ENCODE results near the gene MCU.

Gene MCU

DNA sequence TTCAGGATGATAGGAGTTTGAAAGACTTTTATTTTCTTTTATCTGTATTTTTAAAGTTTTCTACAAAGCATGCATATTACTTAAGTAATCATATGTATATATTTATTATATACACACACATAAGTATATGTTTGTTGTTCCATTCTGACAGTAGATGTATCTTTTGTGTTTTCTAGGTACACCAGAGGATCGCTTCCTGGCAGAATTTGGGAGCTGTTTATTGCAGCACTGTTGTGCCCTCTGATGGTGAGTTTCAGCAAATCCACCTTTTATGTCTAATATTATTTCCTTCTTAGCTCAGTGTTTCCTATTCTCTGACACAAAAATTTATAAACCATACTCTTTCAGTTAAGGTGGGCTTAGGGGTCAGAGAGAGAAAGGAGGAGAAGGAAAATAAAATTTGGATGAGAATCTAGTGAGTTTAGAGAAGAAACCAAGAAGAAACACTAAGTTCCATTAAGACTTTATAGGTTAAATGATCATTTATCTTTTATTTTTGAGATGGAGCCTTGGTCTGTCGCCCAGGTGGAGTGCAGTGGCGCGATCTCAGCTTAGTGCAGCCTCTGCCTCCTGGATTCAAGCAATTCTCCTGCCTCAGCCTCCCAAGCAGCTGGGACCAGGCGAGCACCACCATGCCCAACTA, 142.4 kb downstream of the MCU start:
- no peak for DNase-seq (ENCODE audit: low read depth in 2 of 3, low spot score in 2 of 3)

DNA sequence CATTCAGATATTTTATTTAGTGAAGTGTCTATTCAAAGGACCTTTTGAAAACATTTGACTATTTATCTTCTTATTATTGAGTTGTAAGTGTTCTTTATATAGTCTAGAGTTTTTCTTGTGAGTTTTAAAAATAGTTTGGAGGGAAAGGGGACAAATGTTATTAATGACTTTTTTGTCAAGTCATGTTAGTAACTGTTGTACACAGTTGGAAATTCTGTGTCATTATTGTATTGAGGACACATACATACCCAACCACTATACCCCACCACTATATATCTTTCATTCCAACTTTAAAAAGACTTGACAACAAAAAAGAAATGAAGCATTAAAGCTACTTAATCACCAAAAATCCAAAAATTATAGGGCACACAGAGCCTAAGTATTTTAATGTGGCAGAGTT, 148.4 kb downstream of the MCU start:
- DNase-seq (ENCODE audit: low read depth in 2 of 3, low spot score in 2 of 3) = no peak

DNA sequence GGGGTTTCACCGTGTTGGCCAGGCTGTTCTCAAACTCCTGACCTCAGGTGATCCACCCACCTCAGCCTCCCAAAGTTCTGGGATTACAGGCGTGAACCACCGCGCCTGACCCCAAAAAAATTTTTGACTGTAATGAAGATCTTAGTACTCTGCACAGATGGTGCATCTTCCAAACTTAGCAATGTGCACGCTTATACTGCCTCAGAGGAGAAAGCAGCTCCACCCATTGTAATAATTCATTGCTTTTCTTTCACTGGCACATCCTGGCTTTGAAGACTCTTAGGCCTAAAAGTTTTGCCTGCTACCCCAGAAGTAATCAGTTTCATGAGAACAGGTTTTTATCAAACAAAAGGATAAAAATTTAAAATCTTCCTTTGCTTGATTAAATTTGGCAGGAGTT, 149.5 kb downstream of the MCU start:
- DNase-seq (ENCODE audit: low read depth in 2 of 3, low spot score in 2 of 3) = no peak

DNA sequence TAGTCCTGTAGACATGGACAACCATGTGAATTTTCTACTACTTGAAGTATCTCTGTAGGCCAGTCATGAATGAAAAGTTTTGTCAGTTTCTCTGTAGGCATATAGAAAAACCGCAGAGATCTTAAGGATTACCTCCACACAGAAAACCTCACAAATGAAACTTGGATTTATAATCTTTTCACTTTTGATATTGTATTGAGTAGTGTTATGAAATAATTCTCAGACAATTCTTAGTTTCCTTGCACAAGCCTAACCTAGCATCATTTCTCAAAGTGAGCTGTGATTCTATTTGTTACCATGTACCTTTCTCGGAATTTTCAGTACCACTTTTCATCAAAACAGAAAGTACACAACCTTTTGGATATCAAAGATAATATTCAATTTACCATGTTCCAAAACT, 150.2 kb downstream of the MCU start:
- DNase-seq (ENCODE audit: low read depth in 2 of 3, low spot score in 2 of 3) = no peak

DNA sequence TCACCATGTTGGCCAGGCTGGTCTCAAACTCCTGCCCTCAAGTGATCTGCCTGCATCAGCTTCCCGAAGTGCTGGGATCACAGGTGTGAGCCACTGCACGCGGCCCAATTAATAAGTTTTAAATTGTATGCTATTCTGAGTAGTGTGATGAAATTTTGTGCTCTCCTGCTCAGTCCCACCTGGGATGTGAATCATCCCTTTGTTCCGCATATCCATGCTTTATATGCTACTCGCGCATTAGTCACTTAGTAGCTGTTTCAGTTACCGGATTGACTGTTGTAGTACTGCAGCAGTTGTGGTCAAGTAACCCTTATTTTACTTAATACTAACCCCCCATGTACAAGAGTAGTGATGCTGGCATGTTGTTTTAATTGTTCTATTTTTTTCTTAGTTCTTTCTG, 154.3 kb downstream of the MCU start:
- DNase-seq (ENCODE audit: low read depth in 2 of 3, low spot score in 2 of 3) = no peak

DNA sequence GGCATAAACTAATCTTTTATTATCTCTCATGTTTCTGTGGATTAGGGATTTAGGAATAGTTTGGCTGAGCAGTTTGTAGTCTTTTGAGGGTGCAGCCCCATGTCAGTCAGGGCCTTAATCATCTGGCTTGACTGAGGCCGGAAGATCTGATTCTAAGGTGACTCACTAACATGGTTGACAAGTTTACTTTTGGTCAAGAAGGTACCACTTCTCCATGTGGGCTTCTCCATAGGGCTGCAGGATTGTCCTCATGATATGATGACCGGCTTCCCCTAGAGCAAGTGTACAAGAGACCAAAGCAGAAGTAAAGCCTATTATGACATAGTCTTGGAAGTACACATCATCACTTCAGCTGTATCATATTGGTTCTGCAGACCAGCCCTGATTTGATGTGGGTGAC, 155.7 kb downstream of the MCU start:
- no peak for DNase-seq (ENCODE audit: low read depth in 2 of 3, low spot score in 2 of 3)

DNA sequence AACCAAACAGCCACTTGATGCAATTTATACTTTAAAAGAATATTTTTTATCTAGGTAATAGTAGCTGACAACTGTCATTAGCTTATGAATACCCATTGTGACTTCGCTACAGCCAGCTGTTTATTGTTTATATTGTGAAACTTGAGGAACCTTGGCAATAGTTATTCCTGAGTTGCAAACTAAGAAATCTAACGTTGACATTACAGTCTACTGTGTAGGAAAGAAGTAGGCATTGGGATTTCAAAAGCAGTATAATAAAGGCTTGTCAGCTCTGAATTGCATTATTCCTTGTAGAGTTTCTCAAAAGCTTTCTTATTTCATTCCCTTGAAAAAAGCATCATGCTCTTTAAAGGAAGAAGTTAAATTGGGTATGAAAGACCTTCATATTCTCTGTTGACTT, 158.9 kb downstream of the MCU start:
- no peak for DNase-seq (ENCODE audit: low read depth in 2 of 3, low spot score in 2 of 3)

DNA sequence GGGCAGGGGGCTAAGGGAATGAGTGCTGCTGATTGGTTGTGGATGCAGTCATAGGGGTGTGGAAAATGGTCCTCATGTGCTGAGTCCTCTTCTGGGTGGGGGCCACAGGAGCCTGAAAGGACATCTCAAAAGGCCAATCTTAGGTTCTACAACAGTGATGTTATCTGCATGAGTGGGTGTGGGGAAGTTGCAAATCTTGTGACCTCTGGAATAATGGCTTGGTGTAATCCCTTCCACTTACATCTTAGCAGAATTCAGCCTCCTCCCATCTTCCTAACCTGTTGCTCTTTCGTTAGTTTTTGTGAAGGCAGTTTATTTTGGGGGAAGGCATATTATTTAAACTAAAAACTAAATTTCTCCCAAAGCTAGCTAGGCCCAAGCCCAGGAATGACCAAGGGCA, 159.6 kb downstream of the MCU start:
- no peak for DNase-seq (ENCODE audit: low read depth in 2 of 3, low spot score in 2 of 3)

DNA sequence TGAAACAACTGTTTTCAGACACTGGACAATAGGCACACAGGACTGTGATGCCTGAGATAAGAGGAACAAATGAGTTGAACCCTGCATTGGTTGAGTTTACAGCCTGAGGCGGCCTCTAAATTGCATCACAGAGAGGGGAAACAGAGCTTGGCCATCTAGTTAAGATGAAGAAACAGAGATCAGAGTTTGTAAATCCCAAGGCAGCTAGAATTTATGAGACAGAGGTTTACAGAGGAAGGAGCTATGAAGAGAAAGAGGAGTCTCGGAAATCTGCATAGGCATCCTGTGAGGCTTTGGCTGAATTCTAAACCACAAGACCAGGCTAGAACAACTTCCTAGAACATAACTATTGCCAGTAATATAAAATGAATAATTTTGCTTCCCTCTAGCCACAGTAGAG, 160.6 kb downstream of the MCU start:
- DNase-seq (ENCODE audit: low read depth in 2 of 3, low spot score in 2 of 3) = no peak

DNA sequence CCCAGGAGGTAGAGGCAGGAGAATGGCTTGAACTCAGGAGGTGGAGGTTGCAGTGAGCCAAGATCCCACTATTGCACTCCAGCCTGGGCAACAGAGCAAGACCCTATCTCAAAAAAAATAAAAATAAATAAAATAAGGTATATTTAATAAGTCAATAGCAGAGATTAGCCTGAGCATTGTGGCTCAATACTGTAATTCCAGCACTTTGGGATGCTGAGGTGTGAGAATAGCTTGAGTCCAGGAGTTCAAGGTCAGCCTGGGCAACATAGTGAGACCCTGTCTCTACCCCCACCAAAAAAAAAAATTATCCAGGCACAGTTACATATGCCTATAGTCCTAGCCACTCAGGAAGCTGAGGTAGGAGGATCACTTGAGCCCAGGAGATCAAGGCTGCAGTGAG, 163.2 kb downstream of the MCU start:
- DNase-seq (ENCODE audit: low read depth in 2 of 3, low spot score in 2 of 3) = no peak

DNA sequence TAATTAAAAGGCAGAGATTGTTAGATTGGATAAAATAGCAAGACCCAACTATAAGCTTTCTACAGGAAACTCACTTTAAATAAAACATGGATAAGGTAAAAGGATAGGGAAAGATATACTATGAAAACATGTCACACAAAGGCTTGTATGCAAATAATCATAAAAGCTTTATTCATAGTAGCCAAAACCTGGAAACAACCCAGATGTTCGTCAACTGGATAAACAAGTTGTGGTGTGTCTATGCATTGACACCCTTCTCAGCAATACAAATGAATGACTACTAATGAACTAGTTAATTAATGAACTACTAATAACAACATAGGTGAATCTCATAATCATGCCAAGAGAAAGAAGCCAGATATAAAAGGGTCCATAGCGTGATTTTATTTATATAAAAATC, 163.8 kb downstream of the MCU start:
- no peak for DNase-seq (ENCODE audit: low read depth in 2 of 3, low spot score in 2 of 3)

DNA sequence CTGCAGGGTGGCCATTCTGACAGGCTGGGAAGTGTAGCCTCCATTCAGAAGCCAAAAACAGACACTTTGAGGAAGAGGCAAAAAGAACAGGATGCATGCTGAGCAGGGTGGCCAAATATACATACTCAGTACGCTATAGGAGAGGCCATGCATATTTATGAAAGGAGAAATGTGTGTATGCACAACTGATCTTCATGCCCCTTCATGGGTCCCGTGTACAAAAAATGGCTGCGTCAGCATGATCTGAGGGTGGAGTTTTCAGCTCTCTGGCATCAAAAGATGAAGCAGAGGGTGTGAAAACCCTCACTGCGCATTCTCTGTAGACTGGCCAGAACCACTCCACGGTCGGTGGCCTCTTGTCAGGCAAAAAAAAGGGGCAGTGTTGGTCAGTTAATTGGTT, 166.1 kb downstream of the MCU start:
- no peak for DNase-seq (ENCODE audit: low read depth in 2 of 3, low spot score in 2 of 3)

DNA sequence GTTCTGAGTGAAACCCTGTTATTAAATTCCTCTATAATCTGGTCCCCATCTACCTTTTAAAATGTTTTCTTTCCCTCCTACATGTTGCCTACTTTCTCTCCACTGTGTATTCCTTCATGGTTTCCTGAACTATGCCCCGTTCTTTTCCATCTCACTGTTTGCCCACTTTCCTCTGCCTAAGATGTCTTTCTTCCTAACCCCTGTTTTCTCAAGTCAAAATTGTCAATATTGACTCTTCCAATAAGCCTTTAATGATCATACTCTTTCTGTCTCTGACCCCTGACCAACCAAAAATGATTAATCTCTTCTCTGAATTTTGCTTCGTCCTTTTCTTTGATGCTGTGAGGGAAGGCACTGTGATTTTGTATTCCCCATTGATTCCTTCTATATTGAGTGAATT, 171.0 kb downstream of the MCU start:
- DNase-seq (ENCODE audit: low read depth in 2 of 3, low spot score in 2 of 3) = no peak

DNA sequence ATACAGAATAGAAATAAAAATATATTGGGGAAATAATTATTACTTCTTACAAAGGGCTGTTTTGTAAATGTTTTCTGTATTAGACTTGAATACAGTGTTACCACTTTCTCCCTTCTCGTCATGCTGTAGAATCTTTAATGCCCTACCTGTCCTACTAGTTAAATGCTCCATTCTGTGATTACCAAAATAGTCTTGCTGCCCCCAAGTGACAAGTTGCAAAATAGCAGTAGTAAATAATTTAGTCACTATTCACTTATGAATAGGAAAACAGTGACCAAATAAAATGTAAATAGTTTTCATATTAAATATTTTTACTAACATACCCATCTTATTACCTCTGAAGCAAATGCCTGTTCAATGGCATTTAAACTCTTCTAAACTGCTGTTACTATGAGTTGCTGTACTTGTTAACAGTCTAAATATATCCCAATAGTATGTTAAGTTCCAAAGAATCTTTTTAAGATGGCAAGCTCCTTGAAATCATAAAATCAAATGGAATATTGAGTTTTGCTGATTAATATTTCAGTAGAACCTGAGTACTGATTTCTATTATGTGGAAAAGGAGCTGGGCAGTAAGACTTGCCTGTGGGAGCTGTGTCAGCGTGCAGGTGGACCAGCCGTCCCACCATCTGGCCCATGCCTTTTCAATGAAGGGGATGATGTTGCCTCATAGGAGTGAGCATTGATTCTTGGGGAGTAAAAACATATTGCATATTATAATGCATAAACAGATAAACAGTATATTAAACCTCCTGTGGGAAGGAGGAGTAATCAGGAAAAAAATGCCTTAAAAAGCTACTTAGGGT, 183.5 kb downstream of the MCU start:
- DNase-seq (ENCODE audit: low read depth in 2 of 3, low spot score in 2 of 3) = no peak

DNA sequence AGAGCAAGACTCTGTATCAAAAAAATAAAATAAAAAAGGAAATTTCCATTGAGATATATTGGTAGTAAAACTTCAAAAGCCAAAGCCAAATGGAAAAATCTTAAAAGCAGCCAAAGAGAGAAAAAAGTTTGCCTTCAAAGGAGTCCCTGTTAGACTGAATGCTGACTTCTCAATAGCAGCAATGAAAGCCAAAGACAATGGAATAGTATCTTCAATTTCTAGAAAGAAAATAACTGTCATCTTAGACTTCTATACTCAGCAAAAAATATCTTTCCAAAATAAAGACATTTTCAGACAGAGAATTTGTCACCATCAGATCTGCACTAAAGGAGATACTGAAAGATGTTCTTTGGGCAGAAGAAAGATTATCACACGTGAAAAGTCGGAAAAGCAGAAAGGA, 187.3 kb downstream of the MCU start:
- no peak for DNase-seq (ENCODE audit: low read depth in 2 of 3, low spot score in 2 of 3)

DNA sequence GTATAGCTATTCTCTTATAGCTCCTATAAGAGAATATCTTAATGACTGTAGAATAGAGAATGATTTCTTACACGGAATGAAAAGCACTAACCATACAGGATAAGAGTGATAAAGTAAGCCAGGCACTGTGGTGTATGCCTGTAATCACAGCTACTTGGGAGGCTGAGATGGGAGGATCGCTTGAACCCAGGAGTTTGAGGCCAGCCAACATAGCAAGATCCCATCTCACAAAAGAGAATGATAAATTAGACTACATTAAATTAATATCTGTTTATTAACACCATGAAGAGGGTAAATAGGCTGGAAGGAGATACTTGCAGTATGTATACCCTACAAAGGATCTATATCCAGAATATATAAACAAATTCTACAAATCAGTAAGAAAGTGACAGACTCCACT, 189.3 kb downstream of the MCU start:
- no peak for DNase-seq (ENCODE audit: low read depth in 2 of 3, low spot score in 2 of 3)

DNA sequence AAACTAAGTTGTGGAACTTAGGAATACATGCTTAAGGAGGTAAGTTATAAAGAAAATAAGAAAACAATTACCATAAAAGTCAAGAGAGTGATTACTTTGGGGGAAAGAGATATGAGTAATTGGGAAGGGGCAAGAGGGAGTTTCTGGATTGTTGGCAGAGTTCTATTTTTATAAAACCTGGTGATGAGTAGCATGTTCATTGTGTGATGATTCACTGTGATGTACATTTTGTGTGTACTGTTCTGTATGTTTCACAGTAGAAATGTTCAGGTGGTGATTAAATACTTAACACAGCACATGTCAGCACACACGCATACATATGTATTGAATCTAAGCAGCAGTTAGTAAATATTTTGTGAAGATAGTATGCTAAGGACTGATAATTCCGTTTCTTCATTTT, 191.9 kb downstream of the MCU start:
- no peak for DNase-seq (ENCODE audit: low read depth in 2 of 3, low spot score in 2 of 3)

DNA sequence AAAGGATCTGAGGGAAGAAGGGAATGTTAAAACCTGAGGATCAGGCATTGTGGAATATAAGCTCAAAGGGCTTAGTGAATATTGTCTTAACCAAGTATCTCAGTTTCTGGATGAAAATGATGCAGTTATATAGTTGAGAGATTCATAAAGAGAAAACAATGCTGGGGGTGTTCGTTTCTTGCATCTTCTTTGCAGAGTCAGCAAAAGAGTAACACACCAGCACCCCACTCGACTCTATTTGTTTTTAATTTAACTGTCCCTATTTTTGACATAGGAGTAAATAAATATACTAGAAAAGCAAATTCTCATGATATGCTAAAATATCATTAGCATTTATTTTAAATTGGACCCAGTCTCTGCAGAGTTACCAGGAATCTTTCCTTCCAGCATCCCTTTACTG, 194.0 kb downstream of the MCU start:
- DNase-seq (ENCODE audit: low read depth in 2 of 3, low spot score in 2 of 3) = no peak

DNA sequence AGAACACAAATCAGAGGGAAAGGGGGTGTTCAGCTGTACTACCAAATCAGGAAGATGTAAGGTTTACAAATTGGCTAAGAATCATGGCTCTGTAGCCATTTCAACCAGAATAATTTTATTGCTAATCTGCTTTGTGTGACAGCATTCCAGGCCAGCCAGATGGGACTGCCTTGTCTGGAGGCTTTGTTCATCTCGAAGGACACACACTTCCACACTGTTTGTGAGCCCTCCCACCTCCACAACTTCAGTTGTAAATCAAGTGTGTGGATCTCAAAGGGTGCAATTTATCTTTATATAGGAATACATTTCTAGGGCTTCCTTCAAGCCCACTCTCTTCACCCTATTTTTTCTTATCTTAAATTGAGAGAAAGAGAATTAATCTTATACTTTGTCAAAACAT, 194.7 kb downstream of the MCU start:
- no peak for DNase-seq (ENCODE audit: low read depth in 2 of 3, low spot score in 2 of 3)

DNA sequence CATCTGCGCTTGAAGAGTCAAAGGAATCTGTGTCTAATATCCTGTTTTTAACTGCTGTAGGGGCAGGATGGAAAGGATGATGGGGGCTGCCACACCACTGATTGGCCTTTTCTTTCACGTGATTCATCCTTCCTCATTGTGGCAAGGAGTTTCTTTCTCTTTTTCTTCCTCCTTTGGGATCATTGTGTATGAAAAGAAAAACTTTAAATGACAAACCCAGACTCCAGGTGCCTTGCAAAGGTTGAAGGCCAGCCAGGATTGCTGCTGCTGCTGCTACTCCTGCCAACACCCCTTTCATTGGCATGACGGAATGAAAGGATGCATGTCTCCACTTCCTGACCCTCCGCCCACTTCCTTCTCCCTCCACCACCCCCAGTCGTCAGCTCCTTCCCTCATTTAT, 195.1 kb downstream of the MCU start:
- peak in 1 of 3 experiments; percentile 7 for DNase-seq (ENCODE audit: low read depth in 2 of 3, low spot score in 2 of 3)

DNA sequence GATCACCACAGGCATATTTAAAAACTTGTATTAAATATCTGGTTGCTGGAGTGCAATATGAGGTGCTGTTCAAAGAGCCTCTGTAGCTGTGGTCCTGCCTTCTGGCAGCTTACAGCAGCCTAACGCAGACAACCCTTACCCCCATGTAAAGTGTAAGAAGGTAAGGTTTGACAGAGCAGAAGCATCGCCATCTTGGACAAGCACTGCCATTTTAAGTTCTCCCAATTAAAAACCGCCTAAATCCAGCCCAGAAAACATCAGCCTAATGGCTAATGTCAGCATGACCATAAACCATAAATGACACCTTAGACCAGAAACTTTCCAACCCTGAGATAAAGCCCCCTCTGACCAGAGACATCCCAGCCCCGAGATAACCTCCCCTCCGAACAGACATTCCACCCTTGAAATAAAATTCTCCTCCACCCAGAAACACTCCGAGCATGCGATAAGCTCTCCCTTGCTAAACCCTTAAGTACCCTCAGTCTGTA, 196.3 kb downstream of the MCU start:
- DNase-seq (ENCODE audit: low read depth in 2 of 3, low spot score in 2 of 3) = no peak

DNA sequence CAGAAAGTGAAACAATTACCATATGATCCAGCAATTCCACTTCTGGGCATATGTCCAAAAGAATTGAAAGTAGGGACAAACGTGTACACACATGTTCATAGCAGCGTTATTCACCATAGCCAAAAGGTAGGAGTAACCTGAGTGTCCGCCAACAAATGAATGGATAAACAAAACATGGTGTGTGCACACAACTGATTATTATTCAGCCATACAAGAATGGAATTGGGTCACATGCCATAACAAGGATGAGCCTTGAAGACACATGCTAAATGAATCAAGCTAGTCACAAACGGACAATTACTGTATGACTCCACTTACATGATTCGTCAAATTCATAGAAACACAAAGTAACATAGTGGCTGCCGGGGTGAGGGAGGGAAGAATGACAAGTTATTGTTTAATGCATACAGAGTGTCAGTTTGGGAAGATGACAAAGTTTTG, 197.5 kb downstream of the MCU start:
- no peak for DNase-seq (ENCODE audit: low read depth in 2 of 3, low spot score in 2 of 3)

DNA sequence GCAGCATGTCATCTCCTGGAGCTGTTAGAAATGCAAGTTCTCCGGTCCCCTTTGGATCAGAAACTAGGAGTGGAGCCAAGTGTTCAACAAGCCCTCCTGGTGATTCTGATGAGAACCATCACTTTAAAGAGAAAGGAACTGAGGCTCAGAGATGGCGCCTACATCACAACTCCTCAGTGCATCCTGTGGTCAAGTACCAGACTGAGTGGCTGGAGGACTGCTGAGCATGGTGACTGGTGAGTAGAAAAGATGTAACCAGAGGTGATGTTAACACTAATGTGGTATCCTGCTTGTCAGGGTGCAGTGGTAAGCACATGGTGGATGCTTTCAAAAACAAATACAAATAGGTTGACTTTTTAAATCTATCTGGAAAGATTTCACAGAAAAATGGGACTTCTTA, 198.1 kb downstream of the MCU start:
- DNase-seq (ENCODE audit: low read depth in 2 of 3, low spot score in 2 of 3) = no peak
